Measurements from ENCODE around the gene TMEM147.

TMEM147 gene

DNA sequence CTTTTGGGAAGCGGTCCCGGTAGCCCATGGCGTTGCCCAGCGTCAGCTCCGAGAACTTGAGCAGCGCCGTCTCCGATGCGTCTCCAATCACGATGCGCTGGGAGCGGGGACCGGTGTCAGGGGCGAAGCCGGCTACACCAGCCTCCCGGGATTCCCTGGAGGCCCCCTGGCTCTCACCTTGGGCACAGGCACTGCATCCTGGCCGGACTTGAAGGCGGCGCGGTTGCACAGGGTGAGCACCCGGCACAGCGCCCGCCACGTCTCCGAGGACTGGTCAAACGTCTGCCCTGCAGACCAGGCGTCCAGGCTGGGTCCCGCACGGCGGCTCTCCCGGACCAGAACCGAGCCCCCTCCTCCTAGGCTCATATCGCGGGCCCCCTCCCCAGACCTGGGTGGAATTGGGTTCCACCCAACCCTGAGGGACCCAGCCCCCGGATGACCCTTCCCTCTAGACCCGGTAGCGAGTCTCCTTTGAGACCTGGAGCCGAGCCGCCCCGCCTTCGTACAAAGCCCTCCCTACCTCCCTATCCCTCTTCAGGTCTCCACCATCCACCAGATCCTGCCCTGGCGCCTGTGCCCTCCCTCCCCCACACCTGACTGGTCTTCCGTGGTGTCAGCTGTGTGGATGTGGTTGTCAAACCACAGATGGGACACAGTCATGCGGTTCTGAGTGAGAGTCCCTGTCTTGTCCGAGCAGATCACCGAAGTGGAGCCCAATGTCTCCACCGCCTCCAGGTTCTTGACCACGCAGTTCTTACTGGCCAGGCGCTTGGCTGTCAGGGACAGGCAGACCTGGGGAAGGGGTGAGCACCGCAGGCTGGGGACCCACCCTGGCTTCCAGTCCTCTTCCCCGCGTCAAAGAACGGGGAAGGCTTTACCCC, 13.2 kb downstream of the TMEM147 start:
- H3K4me1 Mint-ChIP-seq = peaks cover 19% of the 10 kb centered on the region
- no peak overlapping the region for H3K4me3 Mint-ChIP-seq
- H3K27ac Mint-ChIP-seq = no peak overlapping the region
- ATAC-seq (ENCODE audit: low read depth) = peak; percentile 9
- no peak for DNase-seq (ENCODE audit: low spot score in 2 of 2)
- peaks cover 44% of the 10 kb centered on the region for H3K27me3 Mint-ChIP-seq
- H3K9me3 Mint-ChIP-seq = no peaks in the 10 kb centered on the region
- H3K36me3 Mint-ChIP-seq = peaks cover 4% of the 10 kb centered on the region

DNA sequence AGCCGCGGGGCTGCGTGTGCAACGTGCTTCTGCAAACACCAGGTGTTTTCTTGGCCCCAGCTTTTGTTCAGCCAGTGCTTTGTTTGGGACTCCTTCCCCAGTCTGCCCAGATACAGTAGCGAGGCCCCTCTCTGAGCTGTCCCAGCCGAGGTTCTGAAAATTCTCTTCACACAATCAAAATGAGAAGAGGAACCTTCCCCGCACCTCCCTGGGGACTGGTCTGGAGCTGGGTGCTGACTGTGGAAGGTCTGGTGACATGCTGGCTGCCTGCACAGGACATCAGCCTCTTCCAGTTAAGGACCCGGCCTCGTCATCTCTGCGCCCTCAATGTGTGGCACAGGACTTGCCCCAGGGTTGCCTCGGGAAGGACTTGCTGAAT, 13.8 kb downstream of the TMEM147 start:
- Mint-ChIP-seq H3K9me3 (no peaks in the 10 kb centered on the region), H3K36me3 (peaks cover 4% of the 10 kb centered on the region), H3K4me3 (no peak overlapping the region), H3K4me1 (peaks cover 19% of the 10 kb centered on the region), H3K27me3 (peaks cover 43% of the 10 kb centered on the region), H3K27ac (no peak overlapping the region)
- ATAC-seq (ENCODE audit: low read depth) (peak; percentile 94), DNase-seq (ENCODE audit: low spot score in 2 of 2) (peak; percentile 59 to 70)

DNA sequence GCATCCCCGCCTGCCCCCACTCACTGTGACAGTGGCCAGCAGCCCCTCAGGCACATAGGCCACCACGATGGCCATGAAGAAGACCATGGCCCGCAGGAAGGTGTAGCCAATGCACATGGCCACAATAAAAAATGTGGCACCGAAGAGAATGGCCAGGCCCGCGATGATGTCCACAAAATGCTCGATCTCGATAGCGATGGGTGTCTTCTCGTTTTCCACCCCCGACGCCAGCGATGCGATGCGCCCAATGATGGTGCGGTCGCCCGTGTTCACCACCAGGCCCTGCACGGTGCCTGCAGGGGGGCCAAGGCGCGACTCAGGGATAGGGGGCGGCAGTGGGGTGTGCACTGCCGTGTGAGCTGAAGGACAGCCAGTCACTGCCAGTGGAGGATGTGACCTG, 14.4 kb downstream of the TMEM147 start:
- no peaks in the 10 kb centered on the region for H3K9me3 Mint-ChIP-seq
- no peak for ATAC-seq (ENCODE audit: low read depth)
- peaks cover 4% of the 10 kb centered on the region for H3K36me3 Mint-ChIP-seq
- H3K4me3 Mint-ChIP-seq = no peak overlapping the region
- H3K4me1 Mint-ChIP-seq = peaks cover 19% of the 10 kb centered on the region
- DNase-seq (ENCODE audit: low spot score in 2 of 2) = no peak
- peaks cover 43% of the 10 kb centered on the region for H3K27me3 Mint-ChIP-seq
- no peak overlapping the region for H3K27ac Mint-ChIP-seq

DNA sequence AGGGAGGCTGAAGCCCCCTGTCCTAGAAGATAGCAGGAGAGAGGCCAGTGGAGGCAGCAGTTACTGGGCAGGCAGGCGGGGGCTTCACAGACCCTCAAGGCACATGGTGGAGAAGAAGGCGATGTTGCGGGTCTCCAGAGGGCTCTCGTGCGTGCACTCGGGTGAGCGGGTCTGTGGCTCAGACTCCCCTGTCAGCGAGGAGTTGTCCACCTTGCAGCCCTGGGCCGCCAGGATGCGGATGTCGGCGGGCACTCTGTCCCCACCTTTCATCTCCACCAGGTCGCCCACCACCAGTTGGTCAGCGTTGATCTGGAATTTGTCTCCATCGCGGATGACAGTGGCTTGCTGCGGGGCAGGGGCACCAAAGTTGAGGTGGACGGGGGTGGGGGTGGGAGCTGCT, 14.8 kb downstream of the TMEM147 start:
- H3K4me3 Mint-ChIP-seq = no peak overlapping the region

DNA sequence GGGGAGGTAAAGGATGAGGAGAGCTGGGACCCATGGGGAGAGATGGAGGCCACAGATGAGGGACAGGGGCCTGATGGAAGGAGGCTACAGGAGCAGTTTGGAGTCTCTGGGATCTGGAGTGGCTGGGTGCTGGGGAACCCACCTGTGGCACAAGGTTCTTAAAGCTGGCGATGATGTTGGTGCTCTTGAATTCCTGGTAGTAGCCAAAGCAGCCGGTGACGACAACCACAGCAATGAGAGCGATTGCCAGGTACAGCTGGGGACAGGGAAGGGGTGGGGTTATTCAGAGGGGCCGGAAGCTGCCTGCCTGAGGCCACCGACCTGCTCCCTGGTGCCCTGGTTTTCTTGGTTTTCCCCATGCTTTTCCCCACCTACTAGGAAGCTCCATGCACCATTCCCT, 15.3 kb downstream of the TMEM147 start:
- Mint-ChIP-seq H3K4me3 (no peak overlapping the region), H3K9me3 (no peaks in the 10 kb centered on the region), H3K27ac (no peak overlapping the region), H3K27me3 (peaks cover 46% of the 10 kb centered on the region), H3K36me3 (peaks cover 4% of the 10 kb centered on the region), H3K4me1 (peaks cover 19% of the 10 kb centered on the region)
- DNase-seq (ENCODE audit: low spot score in 2 of 2) = no peak
- no peak for ATAC-seq (ENCODE audit: low read depth)

More for the DNA sequence above, 14.8 kb downstream of the TMEM147 start:
- DNase-seq (ENCODE audit: low spot score in 2 of 2) (no peak), ATAC-seq (ENCODE audit: low read depth) (no peak)
- Mint-ChIP-seq H3K27me3 (peaks cover 43% of the 10 kb centered on the region), H3K27ac (no peak overlapping the region), H3K4me1 (peaks cover 19% of the 10 kb centered on the region), H3K9me3 (no peaks in the 10 kb centered on the region), H3K36me3 (peaks cover 4% of the 10 kb centered on the region)

DNA sequence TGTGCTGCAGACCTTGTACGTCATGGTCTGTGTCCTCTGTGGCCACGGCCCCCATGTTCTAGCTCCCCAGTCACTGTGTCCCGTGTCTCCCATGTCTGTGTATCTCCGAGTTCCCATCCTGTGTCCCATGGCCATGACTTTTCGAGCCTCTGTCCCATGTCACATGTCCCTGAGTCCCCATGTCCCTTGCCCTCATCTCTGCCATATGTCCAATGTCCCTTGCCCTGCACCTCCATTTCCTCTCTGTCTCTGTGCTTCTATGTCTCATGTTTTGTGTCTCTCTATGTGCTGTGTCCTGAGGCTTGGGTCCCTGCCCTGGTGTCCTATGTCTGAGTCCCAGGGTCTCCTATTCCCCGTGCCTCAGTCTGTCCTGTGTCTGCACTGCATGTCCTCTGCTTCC, 16.0 kb downstream of the TMEM147 start:
- no peak overlapping the region for H3K4me3 Mint-ChIP-seq
- H3K9me3 Mint-ChIP-seq = no peaks in the 10 kb centered on the region
- H3K27me3 Mint-ChIP-seq = peaks cover 39% of the 10 kb centered on the region
- H3K4me1 Mint-ChIP-seq = peaks cover 19% of the 10 kb centered on the region
- peaks cover 4% of the 10 kb centered on the region for H3K36me3 Mint-ChIP-seq
- no peak overlapping the region for H3K27ac Mint-ChIP-seq
- ATAC-seq (ENCODE audit: low read depth) = no peak
- DNase-seq (ENCODE audit: low spot score in 2 of 2) = no peak

DNA sequence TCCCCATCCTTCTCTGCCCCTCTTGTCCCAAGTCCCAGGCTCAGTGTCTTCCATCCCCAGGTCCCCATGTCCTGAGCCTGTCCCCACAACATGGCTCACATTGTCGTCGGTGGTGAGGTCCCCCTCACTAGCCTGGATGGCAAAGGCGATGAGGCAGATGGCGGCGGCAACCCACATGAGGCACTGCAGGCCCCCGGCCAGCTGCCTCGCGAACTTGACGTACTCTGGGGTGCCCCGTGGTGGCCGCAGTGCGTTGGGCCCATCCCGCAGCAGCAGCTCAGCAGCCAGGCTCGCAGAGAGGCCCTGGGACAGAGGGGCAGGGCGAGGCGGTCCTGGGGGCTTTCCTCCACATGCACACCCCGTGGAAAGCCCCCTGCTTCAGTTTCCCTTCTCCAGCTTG, 16.9 kb downstream of the TMEM147 start:
- ATAC-seq (ENCODE audit: low read depth) (no peak), DNase-seq (ENCODE audit: low spot score in 2 of 2) (no peak)
- Mint-ChIP-seq H3K27me3 (peaks cover 38% of the 10 kb centered on the region), H3K9me3 (no peaks in the 10 kb centered on the region), H3K27ac (no peak overlapping the region), H3K4me3 (no peak overlapping the region), H3K4me1 (peaks cover 17% of the 10 kb centered on the region), H3K36me3 (peaks cover 2% of the 10 kb centered on the region)

DNA sequence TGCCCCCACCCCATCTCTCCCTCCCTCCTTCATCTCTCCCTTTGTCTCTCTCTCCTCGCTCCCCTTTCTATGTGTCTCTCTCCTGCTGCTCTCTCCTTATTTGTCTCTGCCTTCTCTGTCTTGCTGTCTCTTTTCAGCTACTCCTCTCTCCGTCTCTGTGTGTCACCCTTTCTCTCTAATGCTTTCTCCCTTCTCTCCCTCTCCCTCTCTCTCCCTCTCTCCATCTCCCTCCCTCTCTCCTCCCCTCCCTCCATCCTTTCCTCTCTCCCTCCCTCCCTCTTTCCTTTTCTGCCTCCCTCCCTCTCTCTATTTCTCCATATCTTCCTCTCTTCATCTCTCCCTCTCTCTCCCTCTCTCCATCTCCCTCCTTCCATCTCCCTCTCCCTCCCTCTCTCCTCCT, 17.4 kb downstream of the TMEM147 start:
- H3K36me3 Mint-ChIP-seq = peaks cover 2% of the 10 kb centered on the region
- peaks cover 16% of the 10 kb centered on the region for H3K4me1 Mint-ChIP-seq
- DNase-seq (ENCODE audit: low spot score in 2 of 2) (no peak), ATAC-seq (ENCODE audit: low read depth) (no peak)
- no peaks in the 10 kb centered on the region for H3K9me3 Mint-ChIP-seq
- H3K27me3 Mint-ChIP-seq = peaks cover 39% of the 10 kb centered on the region
- no peak overlapping the region for H3K27ac Mint-ChIP-seq
- H3K4me3 Mint-ChIP-seq = no peak overlapping the region

DNA sequence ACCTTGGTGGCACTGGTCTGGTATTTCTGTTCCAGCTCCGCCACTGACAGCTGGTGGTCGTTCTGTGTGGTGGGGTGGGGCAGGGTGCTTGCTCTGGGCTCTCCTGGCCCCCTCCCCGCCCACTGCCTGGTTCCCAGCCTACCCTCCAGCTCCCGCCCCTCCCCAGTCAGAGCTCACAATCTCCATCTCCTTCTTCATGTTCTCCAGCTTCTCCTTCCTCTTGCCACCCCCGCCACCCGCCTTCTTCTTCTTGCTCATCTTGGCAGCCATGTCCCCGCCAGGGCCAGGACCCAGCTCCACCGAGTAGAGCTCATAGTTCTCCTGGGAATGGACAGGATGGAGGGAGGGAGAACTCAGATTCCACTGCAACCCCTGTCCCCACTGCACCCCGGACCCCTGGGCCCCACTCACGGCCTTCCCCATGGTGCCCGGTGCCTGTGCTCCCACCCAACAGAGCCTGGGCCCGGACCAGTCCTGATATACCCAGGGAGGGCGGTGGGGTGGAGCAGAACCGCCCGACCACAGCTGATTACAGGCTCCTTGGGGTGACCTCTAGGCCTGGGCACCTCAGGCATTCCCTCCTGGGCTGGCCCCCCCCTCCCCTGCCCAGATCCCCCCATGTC, 17.9 kb downstream of the TMEM147 start, which contains the start of gene ATP4A:
TSS of gene ATP4A (minus strand) at position 452 of the 623 bp plus-strand sequence. CDS start at position 423, 29 bp downstream.
- H3K27me3 Mint-ChIP-seq = peaks cover 38% of the 10 kb centered on the region
- H3K27ac Mint-ChIP-seq = no peak within 1 kb of the TSS
- H3K4me3 Mint-ChIP-seq = no peak within 1 kb of the TSS

DNA sequence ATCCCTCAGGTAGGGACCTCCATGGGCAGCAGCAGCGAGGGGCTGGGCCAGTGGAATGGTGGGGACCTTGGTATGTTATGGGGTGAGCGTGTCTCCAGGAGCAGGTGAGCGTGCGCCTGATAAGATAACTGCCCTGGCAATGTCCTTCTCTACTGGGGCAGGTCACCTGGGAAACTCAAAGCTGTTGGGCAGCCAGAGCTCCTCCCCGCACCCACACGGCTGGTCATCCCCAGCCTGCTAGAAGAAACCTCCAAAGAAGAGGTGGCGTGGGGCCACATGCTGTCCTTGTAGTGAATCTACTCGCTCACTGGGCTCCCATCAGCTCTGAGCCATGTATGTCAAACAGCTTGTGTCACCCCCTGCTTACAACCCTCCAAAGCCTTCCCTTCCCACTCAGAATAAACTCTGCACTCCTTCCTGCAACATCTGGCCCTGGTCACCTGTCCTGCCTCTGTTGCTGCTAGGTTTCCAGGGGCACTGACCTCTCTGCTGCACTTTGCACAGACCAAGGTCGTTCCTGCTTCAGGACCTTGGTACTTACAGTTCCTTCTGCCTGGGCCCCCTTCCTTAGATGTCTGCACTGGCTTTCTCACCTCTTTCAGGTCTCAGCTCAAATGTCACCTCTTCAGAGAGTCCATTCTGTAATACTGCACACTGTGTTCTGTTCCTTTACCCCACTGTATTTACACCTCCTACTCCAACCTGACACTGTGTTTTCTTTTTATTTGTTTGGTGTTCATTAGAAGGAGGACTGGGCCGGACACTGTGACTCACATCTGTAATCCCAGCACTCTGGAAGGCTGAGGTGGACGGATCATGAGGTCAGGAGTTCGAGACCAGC, 19.8 kb downstream of the TMEM147 start:
- Mint-ChIP-seq H3K27me3 (peaks cover 37% of the 10 kb centered on the region), H3K4me3 (no peak overlapping the region), H3K4me1 (peaks cover 7% of the 10 kb centered on the region), H3K27ac (no peak overlapping the region), H3K36me3 (peaks cover 2% of the 10 kb centered on the region), H3K9me3 (no peaks in the 10 kb centered on the region)
- ATAC-seq (ENCODE audit: low read depth) (no peak), DNase-seq (ENCODE audit: low spot score in 2 of 2) (no peak)

More for the DNA sequence above, 17.9 kb downstream of the TMEM147 start, which contains the start of gene ATP4A:
- peaks cover 14% of the 10 kb centered on the region for H3K4me1 Mint-ChIP-seq
- H3K36me3 Mint-ChIP-seq = peaks cover 2% of the 10 kb centered on the region
- no peak for ATAC-seq (ENCODE audit: low read depth)
- H3K9me3 Mint-ChIP-seq = no peaks in the 10 kb centered on the region
- DNase-seq (ENCODE audit: low spot score in 2 of 2) = no peak

DNA sequence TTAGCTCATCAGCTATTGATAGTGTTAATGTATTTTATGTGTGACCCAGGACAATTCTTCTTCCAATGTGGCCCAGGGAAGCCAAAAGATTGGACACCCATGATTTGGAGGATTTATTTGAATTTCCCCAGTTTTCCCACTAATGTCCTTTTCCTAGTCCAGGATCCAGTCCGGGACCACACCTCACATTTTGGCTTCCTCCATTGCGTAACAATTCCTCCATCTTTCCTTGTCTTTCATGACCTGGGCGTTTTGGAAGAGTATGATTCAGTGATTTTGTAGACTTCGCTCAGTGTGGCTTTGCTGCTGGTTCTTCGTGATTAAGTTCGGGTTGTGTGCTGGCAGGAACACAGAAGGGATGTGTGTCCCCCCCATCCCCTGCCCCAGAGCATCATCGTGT, 21.3 kb downstream of the TMEM147 start:
- Mint-ChIP-seq H3K36me3 (peaks cover 2% of the 10 kb centered on the region), H3K4me3 (no peak overlapping the region), H3K27ac (no peak overlapping the region), H3K4me1 (peaks cover 3% of the 10 kb centered on the region), H3K27me3 (peaks cover 38% of the 10 kb centered on the region), H3K9me3 (no peaks in the 10 kb centered on the region)
- ATAC-seq (ENCODE audit: low read depth) = no peak
- DNase-seq (ENCODE audit: low spot score in 2 of 2) = no peak

DNA sequence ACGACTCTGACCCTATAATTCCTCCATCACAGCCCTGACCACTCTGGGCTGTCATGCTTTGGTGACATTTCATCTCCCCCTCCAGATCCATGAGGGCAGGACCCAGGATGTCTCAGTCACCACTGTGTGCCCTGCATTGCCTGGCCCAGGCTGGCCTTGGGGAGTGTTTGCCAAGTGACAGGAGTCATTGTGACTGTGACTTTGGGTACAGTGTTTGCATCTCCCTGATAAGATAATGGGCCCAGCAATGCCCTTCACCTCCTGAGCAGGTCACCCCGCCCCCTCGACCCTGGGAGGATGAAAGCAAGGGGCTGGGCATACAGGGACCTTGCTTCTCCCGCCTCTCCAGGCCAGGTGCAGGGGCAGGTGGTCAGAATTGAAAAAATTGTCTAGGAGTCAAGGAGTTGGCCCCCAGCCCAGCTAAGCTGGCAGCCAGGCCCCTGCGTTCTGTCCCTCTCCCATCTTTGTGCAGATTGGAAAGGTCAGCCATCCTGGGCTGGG, 23.9 kb downstream of the TMEM147 start:
- no peak overlapping the region for H3K27ac Mint-ChIP-seq
- H3K36me3 Mint-ChIP-seq = no peaks in the 10 kb centered on the region
- DNase-seq (ENCODE audit: low spot score in 2 of 2) = no peak
- H3K4me1 Mint-ChIP-seq = no peaks in the 10 kb centered on the region
- peaks cover 3% of the 10 kb centered on the region for H3K9me3 Mint-ChIP-seq
- H3K4me3 Mint-ChIP-seq = no peak overlapping the region
- peaks cover 26% of the 10 kb centered on the region for H3K27me3 Mint-ChIP-seq
- no peak for ATAC-seq (ENCODE audit: low read depth)

DNA sequence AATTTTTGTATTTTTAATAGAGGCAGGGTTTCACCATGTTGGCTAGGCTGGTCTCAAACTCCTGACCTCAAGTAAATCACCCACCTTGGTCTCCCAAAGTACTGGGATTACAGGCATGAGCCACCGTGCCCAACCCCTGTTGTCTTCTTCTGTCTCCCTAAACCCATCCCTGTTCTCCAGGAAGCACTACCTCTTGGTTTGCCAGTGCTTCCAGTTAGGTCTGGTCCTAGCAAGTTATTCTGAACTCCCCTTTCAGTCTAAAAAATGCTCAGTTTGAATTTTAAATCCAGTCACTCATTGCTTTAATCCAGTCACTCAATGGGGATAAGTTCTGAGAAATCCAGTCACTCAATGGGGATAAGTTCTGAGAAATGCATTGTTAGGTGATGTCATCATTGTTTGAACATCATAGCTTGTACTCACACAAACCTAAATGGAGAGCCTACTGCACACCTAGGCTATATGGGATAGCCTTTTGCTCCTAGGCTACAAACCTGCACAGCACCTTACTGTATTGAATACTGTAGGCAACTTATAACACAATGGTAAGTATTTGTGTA, 26.1 kb downstream of the TMEM147 start:
- no peak for ATAC-seq (ENCODE audit: low read depth)
- Mint-ChIP-seq H3K27me3 (peaks cover 23% of the 10 kb centered on the region), H3K36me3 (peaks cover 2% of the 10 kb centered on the region), H3K27ac (no peak overlapping the region), H3K4me1 (no peaks in the 10 kb centered on the region), H3K9me3 (peaks cover 13% of the 10 kb centered on the region), H3K4me3 (no peak overlapping the region)
- DNase-seq (ENCODE audit: low spot score in 2 of 2) = no peak

Measured in memory B cell (primary cell).